ENCODE measurements around the gene NEDD4L. TPM values are rescaled to one million over a fixed set of nuclear protein-coding genes. Genes with fewer than 3 reads are reported as not detected.

NEDD4L gene
- total RNA-seq, 4 donors from 2014 or later, result 44.0 to 104 (median 59.6) TPM

DNA sequence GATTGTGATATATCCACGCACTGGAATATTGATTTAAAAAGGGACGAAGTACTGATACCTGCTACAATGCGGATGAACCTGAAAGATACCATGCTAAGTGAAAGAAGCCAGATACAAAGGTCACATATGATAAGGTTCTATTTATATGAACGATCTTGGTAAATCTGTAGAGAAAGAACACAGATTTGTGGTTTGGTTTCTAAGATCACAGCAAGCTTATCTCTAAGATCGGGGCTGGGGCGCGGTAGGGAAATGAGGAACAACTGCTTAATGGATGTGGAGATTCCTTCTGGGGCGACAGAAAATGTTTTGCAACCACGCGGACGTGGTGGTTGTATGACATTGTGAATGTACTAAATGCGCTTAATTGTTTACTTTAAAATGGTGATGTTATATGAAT is 60.1 kb downstream of the NEDD4L start:
- Histone ChIP-seq H3K36me3 (no peaks in the 10 kb centered on the region), H3K27ac (no peak overlapping the region), H3K27me3 (no peaks in the 10 kb centered on the region), H3K4me1 (no peaks in the 10 kb centered on the region), H3K4me3 (no peak overlapping the region), H3K9me3 (no peaks in the 10 kb centered on the region)
- TF ChIP-seq POLR2A (IDR thresholded peaks at IDR 0.05) (no peak), POLR2AphosphoS5 (IDR thresholded peaks at IDR 0.05) (no peak), EP300 (IDR thresholded peaks at IDR 0.05) (no peak)
- TF ChIP-seq, protein P1, sequence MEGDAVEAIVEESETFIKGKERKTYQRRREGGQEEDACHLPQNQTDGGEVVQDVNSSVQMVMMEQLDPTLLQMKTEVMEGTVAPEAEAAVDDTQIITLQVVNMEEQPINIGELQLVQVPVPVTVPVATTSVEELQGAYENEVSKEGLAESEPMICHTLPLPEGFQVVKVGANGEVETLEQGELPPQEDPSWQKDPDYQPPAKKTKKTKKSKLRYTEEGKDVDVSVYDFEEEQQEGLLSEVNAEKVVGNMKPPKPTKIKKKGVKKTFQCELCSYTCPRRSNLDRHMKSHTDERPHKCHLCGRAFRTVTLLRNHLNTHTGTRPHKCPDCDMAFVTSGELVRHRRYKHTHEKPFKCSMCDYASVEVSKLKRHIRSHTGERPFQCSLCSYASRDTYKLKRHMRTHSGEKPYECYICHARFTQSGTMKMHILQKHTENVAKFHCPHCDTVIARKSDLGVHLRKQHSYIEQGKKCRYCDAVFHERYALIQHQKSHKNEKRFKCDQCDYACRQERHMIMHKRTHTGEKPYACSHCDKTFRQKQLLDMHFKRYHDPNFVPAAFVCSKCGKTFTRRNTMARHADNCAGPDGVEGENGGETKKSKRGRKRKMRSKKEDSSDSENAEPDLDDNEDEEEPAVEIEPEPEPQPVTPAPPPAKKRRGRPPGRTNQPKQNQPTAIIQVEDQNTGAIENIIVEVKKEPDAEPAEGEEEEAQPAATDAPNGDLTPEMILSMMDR (IDR thresholded peaks at IDR 0.05), result no peak
- WGBS, result 81% methylated on average over 12 of the region's 12 CpGs
- no peak for DNase-seq (ENCODE audit: low spot score in 2 of 2)

DNA sequence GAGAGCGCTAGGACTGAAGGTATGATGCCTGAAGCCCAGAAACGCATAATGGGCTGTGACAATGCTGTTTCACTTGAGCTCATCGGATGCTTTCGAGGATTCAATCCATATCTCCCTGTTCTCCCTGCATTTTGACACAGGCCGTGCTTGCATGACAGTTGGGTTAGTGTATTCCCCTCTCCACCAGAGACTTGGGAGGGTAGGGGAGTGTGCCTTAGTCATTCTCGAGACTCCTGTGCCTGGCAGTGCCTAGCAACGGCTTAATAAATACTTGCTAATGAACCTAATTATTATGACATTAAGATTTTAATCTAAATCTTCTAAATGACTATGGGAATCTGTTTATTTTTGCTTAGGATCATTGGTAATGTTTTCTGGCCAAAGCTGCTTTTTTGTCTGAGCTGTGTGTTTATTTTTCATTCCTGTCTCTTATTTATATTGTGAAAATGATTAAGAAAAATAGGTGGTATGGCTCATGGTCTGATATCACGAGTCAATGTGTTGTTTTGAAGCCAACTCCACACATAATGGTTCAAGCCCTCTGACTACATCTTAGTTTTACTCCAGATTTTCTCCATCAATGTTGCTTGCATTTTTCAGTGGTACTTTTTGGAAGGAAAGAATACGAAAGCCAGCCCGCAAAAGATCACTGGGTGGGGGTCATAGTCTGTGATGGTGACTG is 61.3 kb downstream of the NEDD4L start:
- TF ChIP-seq POLR2A (IDR thresholded peaks at IDR 0.05) (no peak), EP300 (IDR thresholded peaks at IDR 0.05) (no peak), POLR2AphosphoS5 (IDR thresholded peaks at IDR 0.05) (no peak)
- TF ChIP-seq, protein P1 (IDR thresholded peaks at IDR 0.05), result no peak
- Histone ChIP-seq H3K4me3 (no peak overlapping the region), H3K9me3 (no peaks in the 10 kb centered on the region), H3K4me1 (no peaks in the 10 kb centered on the region), H3K36me3 (no peaks in the 10 kb centered on the region), H3K27me3 (no peaks in the 10 kb centered on the region), H3K27ac (no peak overlapping the region)
- WGBS, result 80% methylated on average over 10 of the region's 10 CpGs
- DNase-seq (ENCODE audit: low spot score in 2 of 2), result no peak

DNA sequence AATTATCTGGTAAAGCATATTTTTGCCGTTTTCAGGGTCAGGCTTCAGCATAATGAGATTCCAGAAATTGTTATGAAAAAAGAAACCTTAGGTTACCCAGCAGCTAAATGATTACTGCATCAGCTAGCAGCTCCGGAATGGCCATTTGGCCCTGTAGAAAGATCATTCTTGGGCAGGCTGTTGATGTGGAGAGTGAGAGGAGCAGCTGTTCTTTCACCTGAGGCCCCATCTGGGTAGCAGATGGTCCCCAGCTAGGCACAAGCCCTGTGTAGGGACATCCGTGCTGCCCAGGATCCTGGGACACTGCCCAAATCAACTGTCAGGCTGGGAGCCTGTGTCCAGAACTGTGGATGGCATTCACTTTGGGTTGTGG is 61.8 kb downstream of the NEDD4L start:
- DNase-seq (ENCODE audit: low spot score in 2 of 2), result no peak
- no peaks in the 10 kb centered on the region for H3K36me3 ChIP-seq
- TF ChIP-seq EP300 (IDR thresholded peaks at IDR 0.05), result no peak
- no peak for TF ChIP-seq POLR2A (IDR thresholded peaks at IDR 0.05)
- no peak for TF ChIP-seq POLR2AphosphoS5 (IDR thresholded peaks at IDR 0.05)
- TF ChIP-seq, protein P1 (IDR thresholded peaks at IDR 0.05), result no peak
- H3K27me3 ChIP-seq, result no peaks in the 10 kb centered on the region
- WGBS, result 51% methylated on average over 3 of the region's 3 CpGs
- no peak overlapping the region for H3K4me3 ChIP-seq
- H3K9me3 ChIP-seq, result no peaks in the 10 kb centered on the region
- H3K4me1 ChIP-seq, result no peaks in the 10 kb centered on the region
- no peak overlapping the region for H3K27ac ChIP-seq

DNA sequence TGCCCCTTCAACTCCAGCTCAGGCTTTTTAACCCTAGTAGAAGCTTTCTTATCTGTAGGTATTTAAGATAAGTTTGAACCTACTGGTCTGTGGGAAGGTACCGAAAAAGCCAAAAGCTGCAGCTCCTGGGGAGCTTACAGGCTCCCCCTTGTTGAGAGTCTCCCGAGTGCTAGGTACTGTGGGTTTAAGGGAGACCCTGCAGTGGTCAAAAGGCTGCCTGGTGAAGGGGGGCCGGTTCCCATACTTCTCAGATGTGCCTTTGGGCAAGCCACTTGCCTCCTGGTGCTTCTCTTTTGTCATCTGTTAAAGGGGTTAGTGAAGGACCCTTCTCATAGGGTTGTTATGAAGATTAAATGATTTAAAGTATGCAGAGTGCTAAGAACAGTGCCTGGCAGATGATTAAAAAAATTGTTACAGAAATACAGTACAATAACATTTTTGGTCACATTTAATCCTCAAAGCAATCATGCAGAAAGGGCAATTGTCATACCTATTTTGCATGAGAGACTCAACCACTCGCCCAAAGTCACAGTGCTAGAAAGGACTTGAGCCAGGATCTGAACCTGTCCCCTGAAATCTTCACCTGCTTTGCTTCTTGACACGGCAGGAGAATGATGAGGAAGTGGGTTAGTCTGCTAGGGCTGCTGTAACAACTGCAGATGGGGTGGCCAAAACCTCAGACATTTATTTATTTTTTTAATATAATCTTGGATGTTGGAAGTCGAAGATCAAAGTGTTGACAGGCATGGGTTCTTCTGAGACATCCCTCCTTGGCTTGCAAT is 62.5 kb downstream of the NEDD4L start:
- H3K36me3 ChIP-seq, result no peaks in the 10 kb centered on the region
- H3K4me1 ChIP-seq, result no peaks in the 10 kb centered on the region
- H3K9me3 ChIP-seq, result no peaks in the 10 kb centered on the region
- H3K27me3 ChIP-seq, result no peaks in the 10 kb centered on the region
- no peak overlapping the region for H3K27ac ChIP-seq
- TF ChIP-seq POLR2A (IDR thresholded peaks at IDR 0.05) (no peak), POLR2AphosphoS5 (IDR thresholded peaks at IDR 0.05) (no peak), EP300 (IDR thresholded peaks at IDR 0.05) (no peak)
- TF ChIP-seq, protein P1 (IDR thresholded peaks at IDR 0.05), result no peak
- 87% methylated on average over 6 of the region's 6 CpGs for WGBS
- H3K4me3 ChIP-seq, result no peak overlapping the region
- DNase-seq (ENCODE audit: low spot score in 2 of 2), result no peak

DNA sequence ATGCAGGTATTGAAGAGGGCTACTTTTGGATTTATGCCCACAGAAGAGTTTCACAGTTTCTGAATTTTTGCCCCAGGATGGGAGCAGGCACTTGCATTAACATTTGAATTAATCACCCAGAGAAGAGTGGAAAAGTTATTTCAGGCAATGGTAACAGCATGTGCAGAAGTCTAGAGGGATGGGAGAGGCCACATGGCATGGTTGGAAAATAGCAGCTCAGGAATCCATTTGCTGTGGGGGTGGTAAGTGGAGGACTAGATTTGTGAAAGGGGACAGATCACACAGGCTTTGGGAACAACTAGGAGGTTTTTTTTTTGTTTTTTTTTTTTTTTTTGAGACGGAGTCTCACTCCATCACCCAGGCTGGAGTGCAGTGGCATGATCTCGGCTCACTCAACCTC is 65.2 kb downstream of the NEDD4L start:
- no peaks in the 10 kb centered on the region for H3K27me3 ChIP-seq
- H3K36me3 ChIP-seq, result no peaks in the 10 kb centered on the region
- 89% methylated on average over 2 of the region's 2 CpGs for WGBS
- H3K27ac ChIP-seq, result no peak overlapping the region
- no peaks in the 10 kb centered on the region for H3K4me1 ChIP-seq
- no peaks in the 10 kb centered on the region for H3K9me3 ChIP-seq
- TF ChIP-seq EP300 (IDR thresholded peaks at IDR 0.05), result no peak
- TF ChIP-seq, protein P1 (IDR thresholded peaks at IDR 0.05), result no peak
- TF ChIP-seq POLR2A (IDR thresholded peaks at IDR 0.05), result no peak
- no peak for TF ChIP-seq POLR2AphosphoS5 (IDR thresholded peaks at IDR 0.05)
- no peak for DNase-seq (ENCODE audit: low spot score in 2 of 2)
- no peak overlapping the region for H3K4me3 ChIP-seq
